Activated CD8-positive, alpha-beta memory T cell treated with anti-CD3 and anti-CD28 coated beads for 48 hours (primary cell): Measurements from ENCODE around the gene FOSL2.
A peak's percentile ranks its signal among the peaks of the same experiment; 100 is the strongest.

Experiments used
- DNase-seq, 3 experiments: peaks; one replicate each; pipeline ENCODE4 v3.0.0-alpha.2; 2020; ENCODE audit warnings: low read depth in 2 of 3, low spot score in 2 of 3

Gene FOSL2

DNA sequence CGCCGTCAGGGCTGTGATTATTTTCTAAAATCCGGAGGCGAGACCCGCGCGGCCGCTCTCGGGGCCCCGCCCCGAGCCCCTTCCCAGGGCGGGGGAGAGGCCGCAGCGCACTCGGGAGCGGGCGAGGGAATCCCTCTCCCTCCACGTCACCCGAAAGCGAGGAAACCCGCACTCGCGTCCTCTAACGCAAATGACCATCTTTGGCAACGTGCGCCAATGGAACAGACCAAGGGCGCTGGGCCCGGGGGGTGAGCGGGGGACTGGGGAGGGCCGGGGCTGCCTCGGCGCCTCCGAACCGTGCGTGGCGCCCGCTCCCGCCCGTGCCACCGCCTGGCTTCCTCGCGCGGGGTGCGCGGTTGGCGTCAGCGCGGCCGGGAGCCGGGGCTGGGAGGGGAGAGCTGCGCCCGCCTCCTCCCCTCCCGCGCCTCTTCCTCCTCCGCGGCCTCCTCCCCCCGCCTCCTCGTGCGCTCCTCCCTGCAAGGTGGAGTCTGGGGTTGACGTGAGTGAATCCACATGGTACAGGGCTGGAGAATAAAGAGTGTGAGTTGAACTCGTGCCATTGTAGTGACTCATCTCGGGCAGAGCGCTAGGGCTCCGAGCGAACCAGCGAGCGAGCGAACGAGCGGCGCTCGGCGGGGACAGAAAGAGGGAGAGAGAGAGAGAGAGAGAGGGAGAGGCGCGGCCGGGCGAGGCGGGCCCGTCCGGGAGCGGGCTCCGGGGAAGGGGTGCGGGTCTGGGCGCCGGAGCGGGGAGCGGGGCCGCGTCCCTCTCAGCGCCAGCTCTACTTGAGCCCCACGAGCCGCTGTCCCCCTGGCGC, at the start of gene FOSL2:
Gene FOSL2 (plus strand): TSS at position 562 of the 817 bp plus-strand sequence. CDS start 863 bp downstream, outside the sequence.
- peak; percentile 74 to 83 (median 75) for DNase-seq

DNA sequence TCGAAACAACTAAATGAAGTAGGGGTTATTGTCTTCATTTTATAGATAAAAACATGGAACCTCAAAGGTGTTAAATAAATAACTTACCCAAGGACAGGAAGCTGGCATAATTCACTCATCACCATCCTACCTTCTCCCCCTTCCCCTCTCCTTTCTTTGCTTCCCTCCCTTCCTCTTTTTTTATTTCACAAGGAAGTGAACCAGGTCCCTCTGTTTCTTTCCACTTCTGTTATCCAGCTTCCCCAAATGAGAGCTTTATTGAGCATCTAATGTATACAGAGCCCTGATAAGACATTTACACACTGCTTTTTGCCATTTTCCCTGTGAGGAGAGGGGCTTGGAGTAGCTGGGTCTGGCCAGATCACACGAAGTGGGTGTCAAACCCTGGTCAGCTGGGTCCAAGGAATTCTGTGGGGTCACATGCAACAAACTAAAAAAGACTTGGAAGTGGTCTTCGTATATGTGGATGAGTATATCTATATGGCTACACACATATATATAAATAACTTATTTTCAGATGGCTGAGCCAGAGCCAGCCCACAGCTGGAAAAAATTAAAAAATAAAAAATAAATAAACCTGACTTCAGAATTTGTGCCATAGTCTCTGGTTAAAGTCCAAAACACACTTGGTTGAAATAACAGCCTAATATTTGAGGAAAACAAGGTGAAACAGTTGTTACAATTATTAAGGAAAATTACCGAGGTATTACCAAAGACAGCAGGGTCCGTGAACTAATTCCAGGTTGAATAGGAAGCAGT, 49.3 kb upstream of the FOSL2 start:
- DNase-seq = no peak

DNA sequence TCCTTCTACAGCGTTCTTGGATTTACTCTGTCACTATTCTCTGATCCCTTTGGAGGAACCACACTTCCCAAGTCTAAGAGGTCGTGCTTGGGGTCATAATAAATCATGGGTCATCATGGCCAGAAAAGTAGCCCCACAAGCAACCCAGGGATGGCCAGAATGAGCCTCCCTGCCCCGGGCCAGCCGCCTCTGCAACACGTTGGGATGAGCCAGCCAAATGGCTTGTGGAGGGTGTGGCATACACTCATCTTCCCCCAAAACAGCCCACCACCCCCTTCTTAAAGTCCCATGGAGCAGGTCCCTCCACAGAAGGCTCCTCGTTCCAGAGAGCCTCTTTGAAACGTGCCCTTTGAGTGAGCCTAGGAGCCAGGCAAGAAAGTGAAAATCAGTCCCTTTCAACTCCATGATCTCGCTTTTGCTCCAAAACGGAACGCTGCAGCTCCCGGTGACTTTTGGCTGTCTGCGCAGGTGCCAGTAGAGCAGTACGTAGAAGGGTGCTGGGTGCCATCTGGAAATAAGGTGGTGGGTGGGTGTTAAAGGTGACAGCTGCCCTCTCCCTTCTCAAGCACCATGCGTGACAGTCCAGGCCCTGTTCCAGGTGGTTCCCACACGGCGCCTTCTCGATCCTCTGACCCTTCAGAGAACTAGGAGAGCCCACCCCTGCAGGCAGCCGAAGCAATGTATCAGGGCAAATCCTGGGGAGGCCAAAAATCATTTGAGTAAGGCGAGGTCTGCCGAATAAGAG, 48.5 kb upstream of the FOSL2 start:
- DNase-seq = no peak

DNA sequence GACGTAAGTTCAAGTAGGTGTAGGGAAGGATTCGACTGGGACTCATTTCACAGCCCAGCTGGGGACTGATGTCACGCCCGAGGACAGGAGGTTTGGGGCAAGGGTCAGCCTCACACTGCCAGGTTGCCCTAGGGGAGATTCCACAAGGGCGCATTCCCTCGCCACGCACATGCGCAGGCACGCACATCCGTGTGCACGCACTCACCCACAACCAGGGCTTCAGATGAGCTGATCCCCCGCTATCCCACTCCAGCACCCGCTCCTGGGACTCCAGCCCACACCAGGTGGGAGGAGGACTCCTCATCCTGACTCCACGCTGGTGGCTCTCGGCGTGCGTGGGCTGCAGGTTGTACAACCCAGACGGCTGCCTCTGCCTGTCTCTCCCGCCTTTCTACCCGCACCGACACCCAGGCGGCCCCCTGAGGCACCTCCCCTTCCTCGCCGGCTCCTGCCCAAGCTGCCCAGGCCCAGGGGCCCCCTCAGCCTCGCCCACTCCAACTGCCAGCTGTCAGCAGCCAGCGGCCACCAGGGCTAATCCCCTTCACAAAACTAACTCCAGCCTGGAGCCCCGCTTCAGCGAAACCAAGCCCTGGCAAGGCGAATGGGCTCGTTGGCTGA, 47.8 kb upstream of the FOSL2 start:
- DNase-seq = no peak

DNA sequence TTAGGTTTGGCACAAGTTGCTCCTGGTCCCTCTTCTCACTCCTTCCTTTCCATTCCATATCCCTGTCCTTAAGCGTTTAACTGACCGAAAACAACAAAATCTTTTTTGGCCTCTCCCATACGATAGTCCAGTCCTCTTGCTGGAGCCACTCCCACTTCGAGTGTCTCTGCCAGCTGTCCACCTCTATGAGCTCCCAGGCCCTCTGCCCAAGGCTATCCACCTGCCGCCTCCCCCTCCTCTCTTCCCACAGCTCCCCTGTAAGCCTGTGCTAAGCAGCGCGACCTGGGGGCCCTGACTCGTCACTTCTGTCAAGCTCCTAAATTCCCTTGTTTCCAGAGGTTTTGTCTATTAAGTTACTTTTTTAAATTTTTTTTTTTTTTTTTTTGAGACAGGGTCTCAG, 47.0 kb upstream of the FOSL2 start:
- no peak for DNase-seq

DNA sequence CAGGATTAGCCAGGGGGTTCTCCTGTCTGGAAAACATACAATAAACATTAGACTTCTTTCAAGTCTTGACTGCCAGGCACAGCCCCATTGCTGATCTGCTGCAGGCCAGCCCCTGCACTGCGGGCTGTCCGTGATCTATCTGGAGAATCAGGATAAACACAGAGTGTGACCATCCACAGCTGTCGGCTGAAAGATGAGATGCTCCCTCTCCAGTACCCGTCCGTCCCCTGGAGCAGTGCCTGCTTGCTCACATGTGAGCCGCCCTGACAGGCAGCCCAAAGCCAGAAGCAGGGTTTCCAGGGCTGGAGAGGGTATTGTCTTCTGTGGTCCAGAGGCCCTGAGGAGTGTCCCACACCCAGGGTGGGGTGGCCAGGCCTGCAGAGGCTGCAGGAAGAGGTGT, 46.1 kb upstream of the FOSL2 start:
- DNase-seq = no peak

DNA sequence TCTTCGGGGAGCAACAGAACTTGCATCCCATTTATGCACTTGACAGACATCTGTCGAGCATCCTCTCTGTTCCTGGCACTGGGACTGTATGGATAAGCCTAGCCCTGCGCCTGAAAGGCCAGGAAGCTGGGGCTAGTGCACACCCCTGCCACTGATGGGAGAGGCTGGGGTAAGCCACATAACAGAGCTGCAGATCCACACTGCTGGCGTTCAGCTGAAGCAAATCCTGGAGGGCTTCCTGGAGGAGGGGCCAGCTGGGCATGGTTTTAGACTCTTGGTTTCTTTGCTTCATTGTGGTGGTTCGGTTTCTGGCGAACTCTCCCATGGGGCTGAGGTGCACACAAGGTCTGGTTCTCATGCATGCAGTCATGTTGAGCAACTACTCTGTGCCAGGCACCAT, 45.5 kb upstream of the FOSL2 start:
- DNase-seq = no peak

DNA sequence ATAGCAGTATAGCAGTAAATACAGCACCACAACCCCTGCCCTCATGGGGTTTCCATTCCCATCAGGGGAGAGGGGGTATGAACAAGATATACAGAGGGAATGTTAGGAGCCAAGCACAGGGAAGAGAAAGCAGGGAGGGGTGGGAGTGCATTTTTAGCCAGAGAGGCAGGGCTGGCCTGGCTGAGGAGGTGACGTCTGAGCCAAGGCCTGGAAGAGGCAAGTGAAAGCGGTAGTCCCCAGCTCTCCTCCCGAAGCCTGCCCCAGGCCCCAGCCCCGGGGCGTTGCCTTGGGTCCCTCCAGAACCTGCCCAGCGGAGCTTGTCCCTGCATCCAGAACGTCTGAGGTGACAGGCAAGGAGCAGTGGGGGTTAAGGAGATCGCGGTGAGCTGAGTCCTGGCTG, 45.1 kb upstream of the FOSL2 start:
- DNase-seq = no peak

DNA sequence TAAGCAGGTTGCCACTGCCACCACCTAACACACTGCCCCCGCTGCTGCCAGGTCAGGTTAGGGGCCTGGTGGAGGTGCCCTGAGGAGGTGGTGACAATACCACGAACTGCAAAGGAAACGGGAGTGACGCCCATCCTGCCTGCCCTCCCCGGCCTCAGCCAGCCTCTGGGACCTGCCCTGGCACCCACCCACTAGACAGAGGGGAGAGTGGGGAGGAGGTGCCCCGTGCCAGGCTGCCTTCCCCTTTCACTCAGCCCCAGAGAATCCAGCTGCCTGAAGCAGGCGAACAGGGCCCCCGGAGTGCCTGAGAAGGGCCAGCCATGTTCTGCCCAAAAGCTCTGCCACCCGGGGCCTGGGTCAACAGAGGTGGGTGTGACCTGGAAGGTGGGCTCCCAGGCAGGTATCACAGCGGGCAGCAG, 44.5 kb upstream of the FOSL2 start:
- DNase-seq = no peak

DNA sequence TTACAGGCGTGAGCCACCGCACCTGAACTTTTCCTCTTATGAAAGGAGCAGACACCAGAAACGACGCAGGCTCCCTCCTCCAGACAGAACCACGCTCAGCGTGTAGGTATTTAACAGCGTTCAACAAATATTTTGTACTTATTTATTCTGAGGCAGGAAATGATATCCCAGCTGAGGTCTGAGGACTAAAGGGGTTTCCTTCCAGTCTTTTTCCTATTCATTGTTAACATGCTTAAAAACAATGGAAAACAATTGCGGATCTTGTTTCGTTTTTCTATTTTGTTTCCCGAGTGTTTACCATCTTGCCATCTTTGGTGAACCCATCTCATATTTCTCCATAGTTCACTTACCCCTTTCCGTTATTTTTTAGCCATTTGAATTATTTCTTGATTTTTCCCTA, 43.7 kb upstream of the FOSL2 start:
- no peak for DNase-seq

DNA sequence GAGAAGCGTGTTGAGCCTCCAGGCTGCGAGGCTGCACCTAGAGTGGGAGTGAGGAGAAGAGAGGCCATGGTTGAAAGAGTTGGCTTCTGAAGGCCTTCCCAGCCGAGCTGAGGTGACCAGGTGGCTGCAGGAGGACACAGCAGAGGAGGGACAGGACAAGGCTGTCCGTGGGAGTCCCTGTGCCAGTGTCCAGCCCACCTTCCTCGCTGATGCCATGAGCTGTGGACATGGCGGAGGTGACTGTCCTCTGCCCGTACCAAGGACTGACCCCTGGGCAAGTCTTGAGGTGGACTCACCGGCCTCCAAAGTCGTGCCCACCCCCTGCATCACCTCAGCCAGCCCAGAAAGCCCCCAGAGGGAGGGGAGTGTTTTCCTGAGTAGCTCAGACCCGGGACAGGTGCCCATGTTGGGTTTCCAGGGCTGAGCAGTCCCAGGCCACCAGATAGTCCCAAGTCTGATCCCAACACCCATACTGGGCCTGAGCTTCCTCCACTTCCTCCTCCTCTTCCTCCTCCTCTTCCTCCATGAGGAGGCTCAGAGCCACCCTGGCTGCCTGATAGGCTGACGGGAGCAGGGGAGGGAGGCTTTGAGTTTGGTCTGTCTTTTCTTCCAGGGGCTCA, 43.0 kb upstream of the FOSL2 start:
- no peak for DNase-seq

DNA sequence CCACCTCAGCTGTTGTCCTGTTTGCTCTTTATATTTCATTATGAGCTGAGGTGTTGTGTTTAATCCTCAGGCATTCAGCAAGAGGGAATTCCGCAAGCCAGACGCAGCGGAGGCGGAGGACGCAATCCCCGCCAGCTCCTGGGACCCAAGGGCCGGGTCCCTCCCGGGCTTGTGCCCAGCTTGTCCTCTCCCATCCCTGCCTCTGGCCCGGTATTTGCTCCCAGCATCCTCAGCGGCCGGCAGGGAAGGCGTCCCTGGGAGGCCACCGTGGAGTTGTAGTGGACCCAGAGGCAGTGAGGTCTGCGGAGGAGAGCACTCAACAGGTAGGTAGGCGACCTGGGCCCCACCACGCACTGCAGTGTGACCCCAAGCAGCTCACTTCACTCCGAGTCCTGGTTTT, 42.5 kb upstream of the FOSL2 start:
- DNase-seq = no peak

DNA sequence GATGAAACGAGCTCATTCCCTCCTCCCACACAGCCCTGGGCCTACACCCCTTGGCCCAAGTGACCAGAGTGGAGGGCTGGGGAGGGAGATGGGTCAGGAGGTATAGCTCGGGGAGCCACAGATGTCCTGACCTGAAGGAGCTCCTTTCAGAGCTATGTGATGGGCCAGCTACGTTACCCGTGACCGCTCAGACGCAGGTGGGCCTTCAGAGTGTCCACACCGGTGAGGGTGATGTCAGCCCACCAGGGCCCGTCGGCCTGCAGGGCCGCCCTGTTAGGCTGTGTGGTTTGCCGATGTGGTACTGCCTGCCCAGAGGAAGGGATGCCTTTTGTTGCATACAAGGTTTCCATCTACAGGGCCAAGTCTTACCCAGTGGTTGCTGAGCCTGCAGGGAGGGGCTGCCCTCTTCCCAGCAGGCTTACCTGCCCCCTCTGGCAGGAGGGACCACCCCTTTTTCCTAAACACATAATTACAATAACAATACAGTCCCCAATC, 41.8 kb upstream of the FOSL2 start:
- DNase-seq = no peak

DNA sequence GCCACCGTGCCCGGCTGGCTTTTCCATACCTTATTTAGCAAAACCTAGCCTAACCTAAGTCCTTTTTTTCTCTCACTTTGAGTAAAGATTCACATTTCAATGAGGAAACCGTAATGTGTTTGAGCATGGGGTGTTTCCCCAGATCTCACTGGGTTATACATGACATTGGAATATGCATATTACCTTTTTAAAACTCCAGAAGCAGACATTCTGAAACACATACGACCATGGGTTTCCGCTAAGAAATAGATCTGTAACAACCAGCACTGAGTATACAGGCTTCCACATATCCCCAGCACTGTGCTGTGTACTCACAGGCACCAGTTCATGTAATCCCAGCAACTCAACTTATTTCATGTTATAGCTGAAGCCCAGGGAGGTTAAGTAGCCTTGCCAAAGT, 41.0 kb upstream of the FOSL2 start:
- no peak for DNase-seq

DNA sequence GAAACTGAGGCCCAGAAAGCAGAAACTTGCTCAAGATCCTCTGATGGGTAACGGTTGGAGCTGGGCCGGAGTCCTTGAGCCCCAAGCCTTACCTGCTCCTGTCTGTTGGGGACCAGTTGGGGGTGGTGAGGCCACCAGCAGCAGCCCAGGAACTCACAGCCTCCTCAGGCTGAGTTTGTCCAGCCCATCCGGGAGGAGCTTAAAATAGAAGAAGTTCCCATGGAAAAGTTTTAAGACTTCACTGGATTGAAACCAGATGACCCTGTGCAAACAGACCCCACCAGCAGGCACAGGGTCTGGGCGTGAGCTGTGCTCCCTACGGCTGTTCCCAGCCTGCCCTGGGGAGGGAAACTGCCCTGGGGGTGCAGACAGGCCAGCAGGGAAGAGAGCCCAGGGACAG, 40.6 kb upstream of the FOSL2 start:
- DNase-seq = no peak

DNA sequence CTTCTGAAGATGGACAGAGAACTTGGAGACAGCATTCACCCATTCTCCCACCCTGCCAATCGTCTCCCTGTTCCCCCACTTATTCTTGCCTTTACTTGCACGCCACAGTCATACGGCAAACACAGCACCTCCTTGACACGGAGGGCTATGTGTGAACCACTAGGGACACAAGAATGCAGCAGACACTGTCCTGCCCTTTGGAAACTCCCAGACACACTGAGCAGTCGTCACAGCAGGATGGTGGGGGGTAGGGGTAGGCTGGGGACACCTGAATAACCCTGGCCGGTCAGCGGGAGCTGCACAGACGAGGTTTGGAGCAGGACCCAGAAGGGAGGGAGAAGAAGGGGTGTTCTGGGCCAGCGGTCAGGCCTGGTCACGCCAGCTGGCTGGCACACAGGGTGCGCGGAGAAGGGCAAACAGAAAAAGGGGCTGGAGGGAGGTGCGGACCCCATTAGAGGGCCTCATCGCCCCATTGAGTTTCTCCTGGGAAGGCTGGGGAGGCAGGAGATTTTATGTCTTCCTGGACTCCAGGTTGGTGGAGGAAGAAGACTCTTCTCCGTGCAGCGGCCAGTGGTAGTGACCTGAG, 40.0 kb upstream of the FOSL2 start:
- no peak for DNase-seq

DNA sequence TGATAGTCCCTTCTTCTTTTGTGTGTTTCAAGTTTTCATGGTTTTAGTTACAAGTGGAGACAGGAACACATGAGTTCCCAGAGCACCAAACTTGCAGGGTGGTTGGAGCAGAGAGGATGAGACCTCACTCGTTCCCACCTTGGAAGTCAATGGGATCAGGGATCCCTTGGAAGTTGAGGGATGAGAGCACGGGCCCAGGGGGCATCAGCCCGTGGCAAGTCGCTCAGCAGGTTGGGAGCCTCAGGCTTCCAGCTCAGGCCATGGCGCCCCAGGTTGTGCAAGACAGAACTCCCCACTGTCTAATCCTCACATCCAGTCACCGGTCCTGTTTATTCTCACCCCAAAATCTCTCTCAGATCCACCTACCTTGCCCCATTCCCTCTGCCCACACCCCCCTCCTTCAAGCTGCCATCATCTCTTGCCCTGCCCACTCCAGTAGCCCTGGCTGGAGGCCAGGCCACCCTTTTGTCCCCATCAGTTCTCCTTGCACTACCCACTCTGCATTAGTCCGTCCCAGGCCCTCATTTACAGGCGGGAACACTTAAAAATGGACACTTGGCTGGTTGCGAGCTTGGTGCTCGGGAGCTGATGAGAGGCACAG, 37.6 kb upstream of the FOSL2 start:
- DNase-seq = no peak

DNA sequence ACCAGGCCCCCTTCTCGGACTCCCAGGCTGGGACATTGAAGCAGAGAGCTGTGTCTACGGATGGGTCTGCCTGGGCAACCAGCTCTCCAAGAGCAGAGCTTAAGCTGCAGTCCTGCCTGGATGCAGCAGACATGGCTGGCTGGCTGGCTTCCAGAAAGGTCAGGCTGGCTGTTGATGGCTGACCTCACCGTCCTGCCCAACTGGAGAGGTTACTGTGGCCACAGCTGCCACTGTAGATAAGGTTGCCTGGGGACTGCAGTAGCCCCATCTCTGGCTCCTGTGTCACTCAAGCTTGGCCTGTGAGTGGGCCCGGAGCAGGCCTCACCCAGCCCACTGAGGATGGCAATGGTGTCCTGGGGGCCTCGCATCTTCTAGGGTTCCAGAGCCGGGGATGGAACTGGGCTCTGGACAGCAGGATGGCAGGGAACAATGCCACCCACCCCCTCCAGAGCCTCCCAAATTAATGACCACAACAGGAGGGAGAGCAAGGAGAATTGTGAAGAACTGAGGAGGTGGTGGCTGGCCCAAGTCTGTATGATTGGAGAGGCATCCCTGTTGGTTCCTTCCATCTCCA, 37.0 kb upstream of the FOSL2 start:
- DNase-seq = no peak

DNA sequence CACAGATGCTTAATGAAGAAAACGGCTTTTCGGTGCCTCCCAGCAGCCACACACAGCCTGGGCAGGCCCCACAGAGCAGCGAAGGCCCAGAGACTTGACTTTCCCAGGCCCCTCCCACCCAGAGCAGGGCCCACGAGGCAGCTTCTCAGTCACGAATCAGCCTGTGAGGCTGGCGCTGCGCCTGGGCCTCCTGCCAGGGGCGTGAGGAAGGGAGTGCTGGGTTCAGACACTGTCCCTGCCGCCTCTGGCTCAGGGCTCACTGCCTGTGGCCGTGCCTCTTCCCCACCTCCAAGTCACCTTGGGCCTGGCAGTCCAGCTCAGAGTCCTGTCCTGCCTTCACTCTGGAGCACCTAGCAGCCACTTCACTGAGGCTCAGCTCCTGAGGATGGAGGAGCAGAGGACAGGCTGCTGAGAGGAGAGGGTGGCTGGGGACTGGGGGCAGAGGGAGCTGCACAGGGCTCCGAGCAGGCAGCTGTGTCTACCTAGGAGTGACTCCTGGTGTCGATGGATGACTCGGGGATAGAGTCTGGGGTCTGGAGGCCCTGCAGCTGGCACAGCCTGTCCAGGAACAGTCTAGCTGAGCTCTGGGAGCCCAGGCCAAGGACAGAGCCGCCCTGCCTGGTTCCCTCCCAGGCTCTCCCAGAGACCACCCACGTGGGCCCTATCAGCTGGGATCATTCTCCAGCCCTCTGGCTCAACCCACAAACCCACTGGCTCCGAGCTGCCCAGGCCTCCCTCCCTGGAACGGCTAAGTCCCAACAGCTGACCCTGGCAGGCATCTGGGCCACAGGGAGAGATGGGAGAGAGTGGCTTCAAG, 36.4 kb upstream of the FOSL2 start:
- no peak for DNase-seq
